Dedifferentiated amniotic fluid mesenchymal stem cell (primary cell): ENCODE results near the gene AUTS2.

Source experiments
- DNase-seq: peaks from one replicate; pipeline ENCODE4 v3.0.0-alpha.2; 2016; ENCODE audit errors: extremely low spot score

The AUTS2 gene

DNA sequence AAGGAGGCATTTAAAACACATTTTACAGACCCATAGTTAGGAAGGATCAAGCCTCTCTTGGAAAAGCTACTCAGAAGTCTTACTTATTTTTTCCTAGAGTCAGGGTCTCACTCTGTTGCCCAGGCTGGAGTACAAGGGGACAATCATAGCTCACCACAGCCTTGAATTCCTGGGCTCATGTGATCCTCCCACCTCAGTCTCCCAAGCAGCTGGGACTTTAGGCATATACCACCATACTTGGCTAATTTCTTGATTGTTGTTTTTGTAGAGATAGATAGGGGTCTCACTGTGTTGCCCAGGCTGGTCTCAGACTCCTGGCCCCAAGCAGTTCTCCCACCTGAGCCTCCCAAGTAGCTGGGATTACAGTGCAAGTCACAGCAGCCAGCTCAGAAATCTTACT is 1179.0 kb downstream of the AUTS2 start:
- no peak for DNase-seq

GRCh38 chr7:70778585-70778984 is 1180.3 kb downstream of the AUTS2 start:
- no peak for DNase-seq

DNA sequence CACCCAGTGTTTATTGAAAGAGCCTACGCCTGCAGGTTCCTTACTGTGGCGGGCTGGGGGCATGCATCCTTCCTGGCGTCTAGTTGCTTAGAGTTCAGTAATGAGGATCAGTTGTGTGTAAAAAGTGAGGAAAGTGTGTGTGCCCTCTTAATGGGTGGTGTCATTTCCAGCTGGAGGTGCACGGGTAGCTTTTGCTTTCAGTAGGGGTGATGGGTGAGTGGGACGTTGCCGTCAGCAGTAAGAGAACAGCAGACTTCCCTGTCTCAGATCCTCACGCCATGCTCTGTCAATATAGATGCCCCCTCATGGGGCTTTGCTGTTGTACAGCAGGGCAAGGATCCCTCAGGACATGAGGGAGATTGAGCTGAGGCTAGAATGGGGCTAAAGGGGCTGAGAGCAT is 1181.0 kb downstream of the AUTS2 start:
- no peak for DNase-seq

DNA sequence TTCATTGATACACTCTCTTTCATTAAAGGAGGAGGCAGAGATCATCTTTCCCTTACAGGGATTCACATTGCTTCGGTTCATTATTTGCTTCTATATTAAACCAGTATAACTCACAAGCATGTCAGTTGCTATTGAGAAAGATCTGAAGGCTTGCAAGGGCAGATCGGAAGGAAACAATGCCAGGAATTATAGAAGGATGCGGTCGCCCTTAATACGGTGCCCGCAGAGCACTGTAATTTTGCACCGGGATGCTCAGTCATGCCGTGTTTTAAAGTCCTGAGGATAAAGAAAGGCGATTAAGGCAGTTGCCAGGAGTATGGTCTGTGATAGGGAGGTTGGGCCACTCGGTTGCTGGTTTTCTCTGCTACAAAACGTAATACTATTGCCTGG is 1183.6 kb downstream of the AUTS2 start:
- no peak for DNase-seq

- no peak for DNase-seq
Observed at GRCh38 chr7:70782796-70783195, 1184.5 kb downstream of the AUTS2 start.

- DNase-seq = no peak
Observed at GRCh38 chr7:70785427-70785826, 1187.2 kb downstream of the AUTS2 start.

- no peak for DNase-seq
Observed at GRCh38 chr7:70786076-70786475, 1187.8 kb downstream of the AUTS2 start.

DNA sequence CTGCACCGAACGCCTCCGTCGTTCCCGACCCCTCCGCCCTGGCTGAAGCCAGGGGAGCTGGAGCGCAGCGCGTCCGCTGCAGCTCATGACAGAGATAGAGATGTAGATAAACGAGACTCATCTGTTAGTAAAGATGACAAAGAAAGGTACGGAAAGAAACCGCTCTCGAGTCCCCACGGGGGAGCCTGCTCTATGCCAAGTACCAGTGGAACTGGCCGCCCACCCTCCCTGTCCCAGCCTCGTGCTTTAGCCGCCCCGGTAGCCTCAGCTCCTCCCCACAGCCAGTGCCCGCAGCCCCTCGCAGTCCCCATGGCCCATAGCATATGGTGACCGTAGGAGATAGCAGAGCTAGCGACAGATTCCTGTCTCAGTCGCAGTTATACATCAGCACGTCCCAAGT is 1189.0 kb downstream of the AUTS2 start:
- DNase-seq = no peak

GRCh38 chr7:70787771-70788170 is 1189.5 kb downstream of the AUTS2 start:
- DNase-seq = no peak

- DNase-seq = no peak
Observed at GRCh38 chr7:70788276-70788675, 1190.0 kb downstream of the AUTS2 start.

- no peak for DNase-seq
Observed at GRCh38 chr7:70789481-70790214, 1191.4 kb downstream of the AUTS2 start.

GRCh38 chr7:70790215-70791073 is 1192.2 kb downstream of the AUTS2 start:
- DNase-seq = no peak

DNA sequence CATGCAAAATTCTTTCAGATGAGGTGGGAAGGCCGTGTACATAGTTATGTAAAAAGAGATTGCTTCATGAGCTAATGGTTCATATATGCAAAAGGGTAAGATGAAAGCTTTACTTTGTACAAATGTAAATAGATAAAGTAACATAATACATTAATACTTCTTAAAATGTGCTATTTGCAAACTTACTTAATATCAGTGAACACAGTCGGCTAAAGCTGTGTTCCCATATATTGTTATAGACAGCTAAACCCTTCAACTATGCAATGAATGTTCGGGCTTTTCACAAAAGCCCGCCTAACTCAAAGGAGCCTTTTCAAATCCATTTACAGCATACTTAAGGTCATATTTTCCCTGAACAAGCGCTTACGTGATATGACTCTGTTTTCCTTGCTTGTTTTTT is 1193.1 kb downstream of the AUTS2 start:
- DNase-seq = no peak

DNA sequence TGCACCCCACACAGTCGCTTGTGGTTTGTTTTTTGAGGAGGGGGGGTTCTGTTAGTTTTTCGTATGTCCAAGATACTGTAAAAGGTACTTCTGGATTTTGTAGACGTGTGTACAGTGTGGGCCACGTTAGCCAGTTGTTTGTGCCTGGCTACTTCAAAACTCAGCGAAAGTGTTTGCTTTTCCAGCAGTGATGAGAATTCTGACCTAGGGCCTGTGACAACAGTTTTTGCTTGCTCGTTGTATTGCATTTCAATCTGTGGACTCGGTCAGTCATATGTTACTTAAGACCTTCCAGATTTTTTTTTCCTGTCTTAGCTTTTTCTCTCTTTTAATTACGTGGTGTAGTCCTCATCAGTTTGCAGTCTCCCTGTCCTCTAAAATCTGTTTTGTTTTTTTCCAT is 1194.8 kb downstream of the AUTS2 start:
- DNase-seq = no peak

DNA sequence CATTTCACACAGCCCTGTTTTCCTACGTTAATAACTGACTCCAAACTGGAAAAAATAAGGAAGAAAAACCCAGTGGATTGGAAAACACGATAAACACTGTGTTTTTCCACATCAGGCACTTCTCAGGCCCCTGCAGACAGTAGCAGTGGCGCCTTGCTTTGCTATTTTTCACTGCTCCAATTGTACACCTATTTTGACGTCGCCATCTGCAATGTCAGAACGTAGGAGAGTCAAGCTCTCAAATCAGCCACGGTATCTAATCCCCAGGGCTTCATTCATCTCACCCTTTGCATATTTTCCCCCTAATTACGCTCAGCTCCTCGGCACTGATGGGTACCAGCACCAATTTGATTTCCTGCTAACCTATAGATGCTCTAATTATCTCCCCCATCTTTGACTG is 1195.5 kb downstream of the AUTS2 start:
- no peak for DNase-seq

- no peak for DNase-seq
Observed at GRCh38 chr7:70794962-70795361, 1196.7 kb downstream of the AUTS2 start.

- DNase-seq = no peak
Observed at GRCh38 chr7:70795948-70796347, 1197.7 kb downstream of the AUTS2 start.

- DNase-seq = no peak
Observed at GRCh38 chr7:70797109-70797514, 1198.8 kb downstream of the AUTS2 start.

- DNase-seq = no peak
Observed at GRCh38 chr7:70799841-70800405, 1201.6 kb downstream of the AUTS2 start.

DNA sequence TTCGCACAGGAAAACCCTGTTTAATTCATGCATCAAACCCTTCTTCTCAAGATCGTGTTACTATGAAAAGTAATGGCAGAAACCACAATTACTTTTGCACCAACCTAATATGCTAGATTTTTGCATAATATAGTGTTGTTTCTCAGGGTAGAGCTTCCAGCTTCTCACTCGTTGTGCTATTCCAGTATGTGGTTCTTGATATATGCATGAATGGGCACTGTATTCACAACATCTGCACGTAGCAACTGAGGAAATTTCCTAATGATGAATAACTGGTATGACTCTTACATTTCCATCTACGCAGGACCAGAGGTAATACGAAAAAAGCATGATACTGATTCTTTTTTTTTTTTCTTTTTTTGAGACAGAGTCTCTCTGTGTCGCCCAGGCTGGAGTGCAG is 1207.1 kb downstream of the AUTS2 start:
- no peak for DNase-seq

GRCh38 chr7:70807650-70808049 is 1209.4 kb downstream of the AUTS2 start:
- no peak for DNase-seq

DNA sequence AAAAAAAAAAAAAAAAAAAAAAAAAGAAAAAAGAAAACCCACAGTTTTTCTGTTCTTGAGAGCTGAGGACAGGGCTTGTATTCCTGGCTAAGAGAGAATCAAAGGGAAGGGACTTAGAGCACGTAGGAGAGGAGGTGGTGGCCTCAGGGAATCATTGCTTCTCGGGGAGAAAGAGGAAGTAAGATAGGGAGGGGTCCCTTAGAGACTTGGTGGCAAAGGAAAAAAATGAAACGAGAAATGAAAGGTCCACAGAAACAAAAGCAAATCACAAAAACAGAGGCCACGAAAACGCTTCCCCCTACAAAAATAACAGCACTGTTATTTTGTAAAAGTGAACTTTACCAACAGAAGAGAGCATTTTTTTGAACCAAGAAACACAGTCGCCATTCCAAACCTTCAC is 1210.6 kb downstream of the AUTS2 start:
- no peak for DNase-seq

GRCh38 chr7:70810558-70811139 is 1212.4 kb downstream of the AUTS2 start:
- DNase-seq = no peak
